ENCODE results near the gene GAS7.

Gene GAS7

DNA sequence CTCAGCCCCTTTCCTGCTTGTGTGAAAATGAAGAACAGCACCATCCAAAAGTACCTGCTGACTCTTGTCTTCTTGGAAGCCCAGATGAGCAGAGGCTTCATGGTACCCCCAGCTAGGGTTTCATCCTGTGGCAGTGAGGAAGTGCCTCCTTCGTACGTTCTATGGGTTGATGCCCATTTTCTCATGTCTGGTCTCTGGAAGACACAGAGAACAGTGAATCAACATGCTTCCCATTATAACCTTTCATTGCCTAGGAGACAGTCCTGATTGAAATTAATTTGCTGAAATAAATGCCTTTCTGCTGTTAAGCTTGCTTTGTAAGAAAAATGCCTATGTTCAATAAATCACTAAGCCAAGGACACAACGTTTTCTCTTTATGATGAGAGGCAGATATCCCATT is 329.9 kb downstream of the GAS7 start:
- no peak for DNase-seq

DNA sequence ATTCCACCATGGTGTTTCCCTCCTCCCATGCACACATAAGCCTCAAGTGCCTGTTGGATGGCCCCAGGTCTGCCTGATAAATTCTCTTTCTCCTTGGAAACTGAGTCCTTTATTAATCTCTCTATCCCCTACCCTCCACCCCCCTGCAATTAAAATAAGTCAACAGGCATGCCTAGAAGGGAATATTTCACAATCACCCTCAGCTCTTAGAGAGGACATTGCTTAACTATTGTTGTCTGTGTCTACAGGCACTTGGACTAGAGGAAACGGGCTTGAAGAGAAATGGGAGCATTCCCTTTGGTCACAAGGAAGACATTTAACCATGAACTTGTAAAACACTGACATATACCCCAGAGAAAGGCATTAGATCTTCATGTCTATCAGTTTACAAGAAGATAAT is 332.8 kb downstream of the GAS7 start:
- DNase-seq, result no peak

DNA sequence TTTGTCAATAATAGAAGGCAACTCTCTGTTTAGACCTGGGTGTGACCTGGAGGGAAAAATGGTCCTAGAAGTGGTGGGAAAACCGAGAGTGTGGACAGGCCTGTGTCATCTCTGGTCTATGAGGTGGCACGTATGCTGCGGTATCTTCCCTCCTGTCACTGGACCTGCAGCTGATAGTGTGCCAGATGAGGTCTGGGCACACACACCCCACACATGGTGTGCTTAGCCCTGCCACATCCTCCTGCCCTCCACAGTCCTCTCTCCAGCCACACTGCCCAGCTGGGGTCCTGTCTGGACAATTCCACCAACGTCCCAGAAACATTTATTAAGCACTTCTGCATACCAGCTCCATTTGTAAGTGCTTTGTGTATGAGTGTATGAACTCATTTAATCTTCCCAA is 335.5 kb downstream of the GAS7 start:
- DNase-seq, result no peak

DNA sequence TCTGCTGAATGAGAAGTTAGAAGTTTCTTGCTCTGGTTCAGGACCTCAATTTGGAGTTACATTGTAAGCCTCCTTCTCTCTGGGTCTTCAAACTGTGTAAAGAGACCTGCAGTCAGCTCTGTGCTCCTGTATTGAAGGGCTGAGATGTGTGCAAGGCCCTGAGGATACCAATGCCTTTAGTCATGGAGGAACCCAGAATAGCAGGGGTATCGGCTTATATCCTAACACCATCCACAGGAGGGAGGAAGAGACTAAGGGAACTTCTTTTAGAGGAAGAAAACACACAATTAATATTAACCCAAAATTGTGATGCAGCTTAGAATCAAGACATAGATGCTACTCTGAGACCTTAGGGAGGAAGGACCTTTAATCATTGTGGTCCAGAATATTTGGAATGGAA is 336.2 kb downstream of the GAS7 start:
- DNase-seq, result no peak

DNA sequence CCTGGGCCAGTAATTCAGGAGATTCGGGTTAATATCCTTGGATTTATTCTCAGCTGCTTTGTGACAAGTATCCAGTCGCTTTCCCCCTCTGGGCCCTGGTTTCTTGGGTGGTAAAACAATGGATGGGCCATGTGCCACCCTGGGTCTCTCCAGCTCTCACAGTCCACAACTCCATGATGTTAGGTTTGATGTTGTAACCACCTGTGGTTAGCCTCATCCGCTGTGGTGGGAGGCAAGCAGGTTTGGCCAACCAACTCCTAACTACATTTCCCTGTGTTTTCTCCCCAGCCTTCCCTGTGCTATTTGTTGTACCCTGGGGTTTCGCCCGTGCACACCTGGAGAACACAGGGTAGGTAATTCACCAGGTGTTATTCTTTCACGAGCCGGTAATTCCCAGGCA is 337.6 kb downstream of the GAS7 start:
- no peak for DNase-seq

Data from CD4-positive, alpha-beta T cell treated with Interleukin-17A for 1 hour (primary cell).